SK-N-MC (cell line): ENCODE data around the gene RABGGTA.

Experiments used
- EZH2 ChIP-seq: fragments of 200-600 bp; sonication (generic); IDR thresholded peaks from one replicate; pipeline ENCODE4 v1.6.1; 2017; ENCODE audit warnings: antibody characterized with exemption
- FOXP2 ChIP-seq: optimal IDR thresholded peaks from 2 replicates; pipeline ENCODE3; 2011; ENCODE audit warnings: mild to moderate bottlenecking, moderate library complexity; ENCODE audit not compliant: insufficient read depth; ENCODE audit errors: extremely low read length, control extremely low read depth
- POLR2AphosphoS5 ChIP-seq: IDR thresholded peaks from 2 replicates; pipeline ENCODE4 v1.6.1; 2012; ENCODE audit warnings: mild to moderate bottlenecking, low read depth, low read length, borderline replicate concordance

GRCh38 chr14:24310265-24310645, 38.9 kb upstream of the RABGGTA start:
- TF ChIP-seq POLR2AphosphoS5 (no peak), EZH2 (no peak), FOXP2 (no peak)
